Smooth muscle cell (in vitro differentiated cells): ENCODE results near the gene OR51S1. TPM values are rescaled to one million over a fixed set of nuclear protein-coding genes. Genes with fewer than 3 reads are reported as not detected.

ENCODE experiments used
- DNase-seq: peaks from one replicate; lab custom pipeline; 2025; ENCODE audit not compliant: unreplicated experiment; lab: John Stamatoyannopoulos, UW
- H2AFZ ChIP-seq: fragments of 200-600 bp; sonication (generic); 2 replicates; pipeline ENCODE4 v1.6.0; 2016; ENCODE audit warnings: antibody characterized with exemption, low read depth, mild to moderate bottlenecking
- H3F3A ChIP-seq: fragments of 200-600 bp; sonication (generic); 2 replicates; pipeline ENCODE4 v1.6.0; 2017; ENCODE audit warnings: antibody characterized with exemption, low read depth
- H3K27ac ChIP-seq: fragments of 200-600 bp; sonication (generic); 2 replicates; pipeline ENCODE4 v1.5.1; 2016; ENCODE audit warnings: low read depth, mild to moderate bottlenecking
- H3K27me3 ChIP-seq: fragments of 200-600 bp; sonication (generic); 2 replicates; pipeline ENCODE4 v1.6.1; 2016; ENCODE audit warnings: low read depth, mild to moderate bottlenecking
- H3K36me3 ChIP-seq: fragments of 200-600 bp; sonication (generic); 2 replicates; pipeline ENCODE4 v1.5.1; 2016; ENCODE audit warnings: low read depth
- H3K4me1 ChIP-seq: fragments of 200-600 bp; sonication (generic); 2 replicates; pipeline ENCODE4 v1.5.1; 2016; ENCODE audit warnings: low read depth
- H3K4me2 ChIP-seq: fragments of 200-600 bp; sonication (generic); 2 replicates; pipeline ENCODE4 v1.6.0; 2016; ENCODE audit warnings: mild to moderate bottlenecking
- H3K4me3 ChIP-seq: fragments of 200-600 bp; sonication (generic); 2 replicates; pipeline ENCODE4 v1.5.1; 2016; ENCODE audit warnings: mild to moderate bottlenecking
- H3K79me2 ChIP-seq: fragments of 200-600 bp; sonication (generic); 2 replicates; pipeline ENCODE4 v1.6.0; 2016; ENCODE audit warnings: low read depth, mild to moderate bottlenecking
- H3K9ac ChIP-seq: fragments of 200-600 bp; sonication (generic); 2 replicates; pipeline ENCODE4 v1.6.0; 2016; ENCODE audit warnings: low read depth
- H3K9me3 ChIP-seq: fragments of 200-600 bp; sonication (generic); replicated peaks from 2 replicates; pipeline ENCODE4 v1.5.1; 2016; ENCODE audit warnings: low read depth
- H4K20me1 ChIP-seq: fragments of 200-600 bp; sonication (generic); 2 replicates; pipeline ENCODE4 v1.6.0; 2016; ENCODE audit warnings: low read depth
- WGBS: methylation state at CpG from one replicate; pipeline ENCODE4 v1.1.7; 2016; ENCODE audit warnings: low lambda C conversion rate; 5-methylcytosine and 5-hydroxymethylcytosine counted together
- polyA plus RNA-seq: library from polyadenylated mRNA; unstranded; fragments of >200 nt; fragmentation: Nextera tagmentation; extraction: Ambion mirVana; gene quantifications from 2 replicates; pipeline ENCODE4 v1.2.1, GENCODE V29; 2016
- total RNA-seq: library from RNA; depleted of rRNA; stranded (reverse); fragments of >200 nt; gene quantifications from 2 replicates; pipeline ENCODE4 v1.2.3, GENCODE V29; 2014
- TF ChIP-seq, protein P1 (sequence below): fragments of 200-600 bp; sonication (generic); IDR thresholded peaks from 2 replicates; pipeline ENCODE4 v1.5.1; 2017; ENCODE audit warnings: borderline replicate concordance, mild to moderate bottlenecking, antibody characterized with exemption; ENCODE audit not compliant: insufficient read depth, poor library complexity, severe bottlenecking

The OR51S1 gene, protein sequence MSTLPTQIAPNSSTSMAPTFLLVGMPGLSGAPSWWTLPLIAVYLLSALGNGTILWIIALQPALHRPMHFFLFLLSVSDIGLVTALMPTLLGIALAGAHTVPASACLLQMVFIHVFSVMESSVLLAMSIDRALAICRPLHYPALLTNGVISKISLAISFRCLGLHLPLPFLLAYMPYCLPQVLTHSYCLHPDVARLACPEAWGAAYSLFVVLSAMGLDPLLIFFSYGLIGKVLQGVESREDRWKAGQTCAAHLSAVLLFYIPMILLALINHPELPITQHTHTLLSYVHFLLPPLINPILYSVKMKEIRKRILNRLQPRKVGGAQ
- total RNA-seq = not detected in 2 replicates
- not detected in 2 replicates for polyA plus RNA-seq

DNA sequence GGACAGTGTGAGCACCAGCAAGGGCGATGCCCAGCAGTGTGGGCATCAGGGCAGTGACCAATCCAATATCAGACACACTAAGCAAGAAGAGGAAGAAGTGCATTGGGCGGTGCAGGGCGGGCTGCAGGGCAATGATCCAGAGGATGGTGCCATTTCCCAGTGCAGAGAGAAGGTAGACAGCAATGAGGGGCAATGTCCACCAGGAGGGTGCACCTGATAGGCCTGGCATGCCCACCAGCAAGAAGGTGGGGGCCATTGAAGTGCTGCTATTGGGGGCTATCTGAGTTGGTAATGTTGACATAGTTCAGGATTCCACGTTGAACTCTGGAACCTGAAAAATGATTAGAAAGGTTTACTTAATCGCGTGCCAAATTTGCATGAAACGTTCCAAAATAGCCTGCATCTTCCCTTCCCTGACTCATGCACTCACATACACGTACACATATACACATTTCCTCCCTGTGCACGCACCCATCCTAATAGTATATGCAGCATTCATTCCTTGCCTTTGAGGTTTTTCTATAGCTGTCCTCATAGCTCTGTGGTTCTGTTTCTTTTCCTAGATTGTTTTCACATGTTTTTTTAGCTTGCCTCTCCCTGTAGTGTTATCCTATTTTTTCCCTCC, at the start of gene OR51S1:
TSS of gene OR51S1 (minus strand) at position 301 of the 625 bp plus-strand sequence. CDS start at position 301, 0 bp downstream.
- H3F3A ChIP-seq = no peaks in the 10 kb centered on the region
- no peak within 1 kb of the TSS for H3K27ac ChIP-seq
- no peaks in the 10 kb centered on the region for H3K36me3 ChIP-seq
- TF ChIP-seq, protein P1, sequence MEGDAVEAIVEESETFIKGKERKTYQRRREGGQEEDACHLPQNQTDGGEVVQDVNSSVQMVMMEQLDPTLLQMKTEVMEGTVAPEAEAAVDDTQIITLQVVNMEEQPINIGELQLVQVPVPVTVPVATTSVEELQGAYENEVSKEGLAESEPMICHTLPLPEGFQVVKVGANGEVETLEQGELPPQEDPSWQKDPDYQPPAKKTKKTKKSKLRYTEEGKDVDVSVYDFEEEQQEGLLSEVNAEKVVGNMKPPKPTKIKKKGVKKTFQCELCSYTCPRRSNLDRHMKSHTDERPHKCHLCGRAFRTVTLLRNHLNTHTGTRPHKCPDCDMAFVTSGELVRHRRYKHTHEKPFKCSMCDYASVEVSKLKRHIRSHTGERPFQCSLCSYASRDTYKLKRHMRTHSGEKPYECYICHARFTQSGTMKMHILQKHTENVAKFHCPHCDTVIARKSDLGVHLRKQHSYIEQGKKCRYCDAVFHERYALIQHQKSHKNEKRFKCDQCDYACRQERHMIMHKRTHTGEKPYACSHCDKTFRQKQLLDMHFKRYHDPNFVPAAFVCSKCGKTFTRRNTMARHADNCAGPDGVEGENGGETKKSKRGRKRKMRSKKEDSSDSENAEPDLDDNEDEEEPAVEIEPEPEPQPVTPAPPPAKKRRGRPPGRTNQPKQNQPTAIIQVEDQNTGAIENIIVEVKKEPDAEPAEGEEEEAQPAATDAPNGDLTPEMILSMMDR = no peak
- H3K4me2 ChIP-seq = no peak within 1 kb of the TSS
- H4K20me1 ChIP-seq = no peaks in the 10 kb centered on the region
- no peaks in the 10 kb centered on the region for H3K79me2 ChIP-seq
- peaks cover 10% of the 10 kb centered on the region for H3K27me3 ChIP-seq
- H2AFZ ChIP-seq = no peak within 1 kb of the TSS
- DNase-seq = no peak
- H3K9me3 ChIP-seq = no peaks in the 10 kb centered on the region
- H3K4me3 ChIP-seq = no peak within 1 kb of the TSS
- H3K9ac ChIP-seq = no peak within 1 kb of the TSS
- 79% methylated on average over 9 of the region's 9 CpGs for WGBS
- no peaks in the 10 kb centered on the region for H3K4me1 ChIP-seq

DNA sequence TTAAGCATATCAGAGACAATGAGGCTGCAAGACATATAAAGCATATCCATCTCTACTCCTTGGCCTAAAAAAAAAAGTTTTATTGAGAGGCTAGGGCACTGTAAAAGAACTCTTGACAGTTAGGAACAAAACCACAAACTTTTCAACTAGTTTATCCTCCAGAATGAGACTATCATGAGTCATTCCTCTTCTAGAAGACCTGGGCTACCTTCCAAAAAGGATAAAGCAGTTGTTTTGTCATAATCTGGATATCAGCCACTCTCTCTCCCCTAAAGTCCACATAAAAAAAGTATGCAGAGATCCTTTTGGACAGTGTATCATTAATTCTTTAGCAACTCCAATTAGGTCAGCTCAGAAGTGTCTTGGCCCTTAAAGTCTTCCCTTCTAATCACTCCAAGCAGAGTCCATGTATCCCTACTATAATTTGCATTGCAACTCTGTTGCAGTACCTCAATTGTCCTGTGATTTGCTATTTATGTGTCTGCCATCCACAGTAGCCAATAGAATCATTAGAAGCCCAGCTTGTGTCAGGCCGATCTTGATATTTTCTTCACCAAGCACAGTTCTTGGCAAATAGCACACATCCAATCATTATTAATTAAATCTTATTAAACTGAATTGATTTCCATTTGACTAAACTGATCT, 43.1 kb upstream of the OR51S1 start:
- Histone ChIP-seq H4K20me1 (no peaks in the 10 kb centered on the region), H3K4me1 (no peaks in the 10 kb centered on the region), H3K27ac (no peak overlapping the region), H2AFZ (no peak overlapping the region), H3K27me3 (no peaks in the 10 kb centered on the region), H3K4me3 (no peak overlapping the region), H3K9ac (no peak overlapping the region), H3K79me2 (no peaks in the 10 kb centered on the region), H3F3A (no peaks in the 10 kb centered on the region), H3K9me3 (no peaks in the 10 kb centered on the region), H3K36me3 (no peaks in the 10 kb centered on the region), H3K4me2 (no peak overlapping the region)
- TF ChIP-seq, protein P1 = no peak
- DNase-seq = no peak
- 90% methylated on average over 1 of the region's 1 CpG for WGBS

DNA sequence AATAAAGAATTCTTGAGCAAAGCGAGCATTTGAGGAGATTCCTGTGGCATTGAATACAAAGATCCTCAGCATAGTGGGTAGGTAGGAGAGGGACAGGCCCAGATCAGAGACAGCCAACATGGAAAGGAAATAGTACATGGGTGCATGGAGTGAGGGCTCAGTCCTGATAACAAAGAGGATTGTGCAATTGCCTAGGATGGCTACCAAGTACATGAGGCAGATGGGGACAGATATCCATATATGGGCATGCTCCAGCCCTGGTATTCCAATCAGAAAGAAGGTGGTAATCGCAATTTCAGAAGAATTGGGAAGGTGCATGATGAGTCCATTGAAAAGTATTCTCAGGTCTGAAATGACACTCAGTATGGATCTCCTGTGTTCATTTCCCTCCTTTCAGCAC, 41.3 kb upstream of the OR51S1 start:
- no peaks in the 10 kb centered on the region for H4K20me1 ChIP-seq
- 96% methylated on average over 2 of the region's 2 CpGs for WGBS
- H3K4me3 ChIP-seq = no peak overlapping the region
- no peak overlapping the region for H2AFZ ChIP-seq
- TF ChIP-seq, protein P1 = no peak
- H3K79me2 ChIP-seq = no peaks in the 10 kb centered on the region
- no peaks in the 10 kb centered on the region for H3K36me3 ChIP-seq
- no peak overlapping the region for H3K27ac ChIP-seq
- H3K4me2 ChIP-seq = no peak overlapping the region
- DNase-seq = no peak
- H3F3A ChIP-seq = no peaks in the 10 kb centered on the region
- no peaks in the 10 kb centered on the region for H3K4me1 ChIP-seq
- H3K27me3 ChIP-seq = no peaks in the 10 kb centered on the region
- no peaks in the 10 kb centered on the region for H3K9me3 ChIP-seq
- H3K9ac ChIP-seq = no peak overlapping the region
